Measurements from ENCODE around the gene AADAT. TPM values are rescaled to one million over a fixed set of nuclear protein-coding genes. Genes with fewer than 3 reads are reported as not detected.

AADAT gene
- total RNA-seq (ENCODE audit: low replicate concordance): 20.0 and 24.2 TPM in 2 replicates

- Histone ChIP-seq H3K36me3 (peaks cover 9% of the 10 kb centered on the region), H3K79me2 (ENCODE audit: low read depth) (peaks cover 6% of the 10 kb centered on the region), H3K4me2 (peak within 1 kb of the TSS; percentile 85), H3K9me3 (ENCODE audit: low read depth) (no peaks in the 10 kb centered on the region), H3K9ac (peak within 1 kb of the TSS; percentile 29), H3K27me3 (peaks cover 16% of the 10 kb centered on the region), H4K20me1 (ENCODE audit: low read depth) (no peaks in the 10 kb centered on the region), H2AFZ (replicated peaks) (peak within 1 kb of the TSS; percentile 96), H3K4me3 (peak within 1 kb of the TSS; percentile 64), H3F3A (ENCODE audit: low read depth) (peaks cover 14% of the 10 kb centered on the region), H3K27ac (no peak within 1 kb of the TSS), H3K4me1 (peaks cover 7% of the 10 kb centered on the region)
- H3K4me1 Mint-ChIP-seq: peaks cover 31% of the 10 kb centered on the region
- peaks cover 3% of the 10 kb centered on the region for H3K9me3 Mint-ChIP-seq
- peak within 1 kb of the TSS; percentile 94 for H3K4me3 Mint-ChIP-seq
- DNase-seq (ENCODE audit: low spot score): peak; percentile 94
- H3K27me3 Mint-ChIP-seq (ENCODE audit: insufficient read depth, low read depth): peaks cover 2% of the 10 kb centered on the region
- H3K36me3 Mint-ChIP-seq: peaks cover 25% of the 10 kb centered on the region
- H3K27ac Mint-ChIP-seq: peak within 1 kb of the TSS; percentile 95
- TF ChIP-seq EZH2phosphoT487 (IDR thresholded peaks at IDR 0.05) (no peak), EZH2 (IDR thresholded peaks at IDR 0.05) (peak; percentile 48), CTCF (IDR thresholded peaks at IDR 0.05) (peak; percentile 74)
Measured at GRCh38 chr4:170089668-170090351, at the start of gene AADAT. TSS of gene AADAT (minus strand) at chr4:170089956. CDS start at chr4:170089690, 266 bp downstream.

- no peaks in the 10 kb centered on the region for H3K36me3 Mint-ChIP-seq
- H3K9me3 ChIP-seq (ENCODE audit: low read depth): no peaks in the 10 kb centered on the region
- H2AFZ ChIP-seq (replicated peaks): peak overlapping the region; percentile 74
- H3F3A ChIP-seq (ENCODE audit: low read depth): no peaks in the 10 kb centered on the region
- H3K9me3 Mint-ChIP-seq: peaks cover 9% of the 10 kb centered on the region
- no peak overlapping the region for H3K9ac ChIP-seq
- no peak overlapping the region for H3K4me3 Mint-ChIP-seq
- H3K79me2 ChIP-seq (ENCODE audit: low read depth): no peaks in the 10 kb centered on the region
- H3K36me3 ChIP-seq: no peaks in the 10 kb centered on the region
- no peak overlapping the region for H3K27ac ChIP-seq
- TF ChIP-seq CTCF (IDR thresholded peaks at IDR 0.05): peak; percentile 87
- no peak for TF ChIP-seq EZH2phosphoT487 (IDR thresholded peaks at IDR 0.05)
- TF ChIP-seq EZH2 (IDR thresholded peaks at IDR 0.05): no peak
- H4K20me1 ChIP-seq (ENCODE audit: low read depth): no peaks in the 10 kb centered on the region
- H3K27me3 Mint-ChIP-seq (ENCODE audit: insufficient read depth, low read depth): peaks cover 7% of the 10 kb centered on the region
- no peaks in the 10 kb centered on the region for H3K27me3 ChIP-seq
- no peak overlapping the region for H3K4me2 ChIP-seq
- H3K4me1 ChIP-seq: no peaks in the 10 kb centered on the region
- DNase-seq (ENCODE audit: low spot score): peak; percentile 86
- H3K4me3 ChIP-seq: no peak overlapping the region
- H3K27ac Mint-ChIP-seq: no peak overlapping the region
- no peaks in the 10 kb centered on the region for H3K4me1 Mint-ChIP-seq
Measured at GRCh38 chr4:170138580-170139194, 48.9 kb upstream of the AADAT start.

GRCh38 chr4:170137927-170138326, 48.2 kb upstream of the AADAT start:
- Mint-ChIP-seq H3K4me1 (no peaks in the 10 kb centered on the region), H3K27ac (no peak overlapping the region), H3K27me3 (ENCODE audit: insufficient read depth, low read depth) (peaks cover 9% of the 10 kb centered on the region), H3K4me3 (no peak overlapping the region), H3K36me3 (peaks cover 4% of the 10 kb centered on the region), H3K9me3 (peaks cover 16% of the 10 kb centered on the region)
- no peak for TF ChIP-seq EZH2phosphoT487 (IDR thresholded peaks at IDR 0.05)
- TF ChIP-seq CTCF (IDR thresholded peaks at IDR 0.05): no peak
- TF ChIP-seq EZH2 (IDR thresholded peaks at IDR 0.05): no peak
- Histone ChIP-seq H4K20me1 (ENCODE audit: low read depth) (no peaks in the 10 kb centered on the region), H3K4me2 (no peak overlapping the region), H3F3A (ENCODE audit: low read depth) (no peaks in the 10 kb centered on the region), H3K27ac (no peak overlapping the region), H3K9me3 (ENCODE audit: low read depth) (no peaks in the 10 kb centered on the region), H3K4me1 (no peaks in the 10 kb centered on the region), H3K27me3 (no peaks in the 10 kb centered on the region), H2AFZ (replicated peaks) (peak overlapping the region; percentile 53), H3K36me3 (no peaks in the 10 kb centered on the region), H3K4me3 (no peak overlapping the region), H3K9ac (no peak overlapping the region), H3K79me2 (ENCODE audit: low read depth) (no peaks in the 10 kb centered on the region)
- DNase-seq (ENCODE audit: low spot score): no peak
